Upper lobe of right lung (tissue), 1 donor: ENCODE results near the gene SPATA19. TPM values are rescaled to one million over a fixed set of nuclear protein-coding genes. Genes with fewer than 3 reads are reported as not detected.

ENCODE experiments used
- ATAC-seq: fragments of 200-7000 bp; cut with Tn5 transposase; one replicate; pipeline ENCODE4 v1.9.1; 2020; ENCODE audit warnings: mild to moderate bottlenecking, moderate library complexity
- DNase-seq: peaks from one replicate; pipeline ENCODE4 v3.0.0-alpha.2; 2020
- H3K27ac ChIP-seq: fragments of 200-600 bp; one replicate; pipeline ENCODE4 v1.8.0; 2022
- H3K27me3 ChIP-seq: fragments of 200-600 bp; one replicate; pipeline ENCODE4 v1.8.0; 2022; ENCODE audit warnings: mild to moderate bottlenecking
- H3K36me3 ChIP-seq: fragments of 200-600 bp; one replicate; pipeline ENCODE4 v1.8.0; 2022
- H3K4me1 ChIP-seq: fragments of 200-600 bp; one replicate; pipeline ENCODE4 v1.8.0; 2022
- H3K4me3 ChIP-seq: fragments of 200-600 bp; one replicate; pipeline ENCODE4 v1.8.0; 2022; ENCODE audit warnings: mild to moderate bottlenecking
- H3K9me3 ChIP-seq: fragments of 200-600 bp; one replicate; pipeline ENCODE4 v1.8.0; 2022
- CTCF ChIP-seq: fragments of 200-600 bp; IDR thresholded peaks from one replicate; pipeline ENCODE4 v1.8.0; 2022; ENCODE audit warnings: antibody characterized with exemption
- intact Hi-C: fragments of 100-400 bp; cut with DNase I; formaldehyde crosslinking; loops from one replicate; pipeline ENCODE4 v1.11.0; 2022
- total RNA-seq: library from RNA; stranded (reverse); fragmentation: NEBNext Ultra II Directional; extraction: Animal tissue kit (Norgen Biotek cat#: 25700); gene quantifications from one replicate; pipeline ENCODE4 v1.2.1, GENCODE V29; 2021
- donor health status: DM: no; HTN: yes; CAD: no; lungs with severe emphysema.

The SPATA19 gene
- total RNA-seq, 1 donor from 2014 or later: not detected

GRCh38 chr11:133842730-133843129 lies 2.6 kb downstream of the SPATA19 start:
- no peaks in the 10 kb centered on the region for H3K27me3 ChIP-seq
- no peak overlapping the region for H3K27ac ChIP-seq
- TF ChIP-seq CTCF: no peak
- intact Hi-C loops: no loop called here
- H3K4me1 ChIP-seq: no peaks in the 10 kb centered on the region
- H3K4me3 ChIP-seq: no peak overlapping the region
- H3K36me3 ChIP-seq: no peaks in the 10 kb centered on the region
- no peaks in the 10 kb centered on the region for H3K9me3 ChIP-seq
- ATAC-seq (no peak), DNase-seq (no peak)

GRCh38 chr11:133842053-133842452 lies 3.3 kb downstream of the SPATA19 start:
- ATAC-seq (peak; percentile 77), DNase-seq (no peak)
- no peak for TF ChIP-seq CTCF
- H3K36me3 ChIP-seq: no peaks in the 10 kb centered on the region
- H3K27ac ChIP-seq: no peak overlapping the region
- H3K9me3 ChIP-seq: no peaks in the 10 kb centered on the region
- H3K4me1 ChIP-seq: no peaks in the 10 kb centered on the region
- H3K27me3 ChIP-seq: no peaks in the 10 kb centered on the region
- H3K4me3 ChIP-seq: no peak overlapping the region
- intact Hi-C loops: no loop called here

GRCh38 chr11:133841279-133842043 lies 3.9 kb downstream of the SPATA19 start:
- Histone ChIP-seq H3K4me3 (no peak overlapping the region), H3K27me3 (no peaks in the 10 kb centered on the region), H3K27ac (no peak overlapping the region), H3K36me3 (no peaks in the 10 kb centered on the region), H3K4me1 (no peaks in the 10 kb centered on the region), H3K9me3 (no peaks in the 10 kb centered on the region)
- intact Hi-C loops: no loop called here
- DNase-seq: no peak
- no peak for TF ChIP-seq CTCF
- ATAC-seq: peak; percentile 8

- intact Hi-C loops: no loop called here
- Histone ChIP-seq H3K4me3 (no peak overlapping the region), H3K9me3 (no peaks in the 10 kb centered on the region), H3K27me3 (no peaks in the 10 kb centered on the region), H3K4me1 (no peaks in the 10 kb centered on the region), H3K27ac (no peak overlapping the region), H3K36me3 (no peaks in the 10 kb centered on the region)
- no peak for ATAC-seq
- no peak for DNase-seq
- TF ChIP-seq CTCF: no peak
Observed at GRCh38 chr11:133840479-133840941, 4.8 kb downstream of the SPATA19 start.

DNA sequence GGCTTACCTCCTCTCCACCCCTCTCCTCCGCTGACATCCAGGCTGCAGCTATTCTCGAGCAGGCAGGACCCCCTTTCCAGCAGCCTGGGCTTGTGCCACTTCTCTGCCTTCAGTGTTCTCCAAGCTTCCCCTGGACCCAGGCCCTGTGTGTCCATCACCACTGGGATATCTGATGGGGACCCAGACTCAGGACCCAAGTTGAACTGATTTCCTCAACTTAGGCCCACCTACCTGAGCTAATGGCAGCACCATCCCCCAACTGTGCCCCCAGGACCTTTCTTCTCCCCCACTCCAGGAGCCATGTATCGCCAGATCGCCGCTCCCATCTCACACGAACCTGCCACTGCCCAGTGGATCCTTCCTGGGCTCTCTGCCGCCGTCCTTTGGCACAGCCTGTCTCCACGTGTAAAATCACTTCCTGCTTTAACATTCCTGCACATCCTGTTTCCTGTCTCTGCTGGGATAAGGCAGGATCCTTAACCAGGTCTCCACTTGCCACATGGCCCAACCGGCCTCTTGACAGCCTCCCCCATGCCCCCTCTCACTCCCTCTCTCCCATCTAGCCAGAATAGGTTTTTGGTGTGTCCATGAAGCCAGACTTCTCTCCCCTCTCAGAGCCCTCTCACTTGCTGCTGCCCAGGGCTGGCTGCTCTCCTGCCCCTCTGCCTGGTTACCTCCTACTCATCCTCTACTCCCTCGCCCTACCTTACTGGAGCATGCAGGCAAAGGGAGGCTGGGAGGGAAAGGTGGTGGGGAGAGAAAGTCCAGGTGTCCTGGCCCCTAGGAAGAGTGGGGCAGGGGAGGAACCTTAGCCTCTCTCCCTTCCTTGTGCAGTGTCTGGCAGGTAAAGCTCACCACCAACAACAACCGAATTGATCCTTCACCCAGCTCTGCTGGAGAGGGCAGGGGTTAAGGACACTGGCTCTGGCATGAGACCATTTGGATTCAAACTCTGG lies 9.4 kb downstream of the SPATA19 start:
- no peak overlapping the region for H3K27ac ChIP-seq
- no peak overlapping the region for H3K4me3 ChIP-seq
- H3K27me3 ChIP-seq: no peaks in the 10 kb centered on the region
- DNase-seq: no peak
- H3K9me3 ChIP-seq: no peaks in the 10 kb centered on the region
- H3K4me1 ChIP-seq: no peaks in the 10 kb centered on the region
- TF ChIP-seq CTCF: no peak
- ATAC-seq: no peak
- intact Hi-C loops: no loop called here
- H3K36me3 ChIP-seq: no peaks in the 10 kb centered on the region
